MG63 (cell line): ENCODE results near the gene LRRC18. TPM values are rescaled to one million over a fixed set of nuclear protein-coding genes. Genes with fewer than 3 reads are reported as not detected.
A peak's percentile ranks its signal among the peaks of the same experiment; 100 is the strongest.

Source experiments
- DNase-seq: peaks from one replicate; pipeline ENCODE4 v3.0.0-alpha.2; 2020
- H3K27me3 ChIP-seq: fragments of 250-450 bp; sonication (Bioruptor Pico); 2 replicates; pipeline ENCODE4 v1.5.1; 2020; ENCODE audit warnings: mild to moderate bottlenecking, moderate library complexity
- H3K36me3 ChIP-seq: fragments of 250-450 bp; sonication (Bioruptor Pico); 2 replicates; pipeline ENCODE4 v1.5.1; 2020; ENCODE audit warnings: mild to moderate bottlenecking, moderate library complexity
- H3K4me3 ChIP-seq: fragments of 250-450 bp; sonication (Bioruptor Pico); 2 replicates; pipeline ENCODE4 v1.5.1; 2020; ENCODE audit warnings: mild to moderate bottlenecking, moderate library complexity
- H3K9me3 ChIP-seq: fragments of 250-450 bp; sonication (Bioruptor Pico); 2 replicates; pipeline ENCODE4 v1.5.1; 2020; ENCODE audit warnings: mild to moderate bottlenecking, moderate library complexity
- total RNA-seq: library from RNA; depleted of rRNA; stranded (reverse); fragments of >200 nt; shearing (Covaris generic); gene quantifications from 2 replicates; pipeline ENCODE4 v1.2.3, GENCODE V29; 2014; ENCODE audit warnings: low replicate concordance

Gene LRRC18
- total RNA-seq, 1 experiment from 2014 or later: not detected

DNA sequence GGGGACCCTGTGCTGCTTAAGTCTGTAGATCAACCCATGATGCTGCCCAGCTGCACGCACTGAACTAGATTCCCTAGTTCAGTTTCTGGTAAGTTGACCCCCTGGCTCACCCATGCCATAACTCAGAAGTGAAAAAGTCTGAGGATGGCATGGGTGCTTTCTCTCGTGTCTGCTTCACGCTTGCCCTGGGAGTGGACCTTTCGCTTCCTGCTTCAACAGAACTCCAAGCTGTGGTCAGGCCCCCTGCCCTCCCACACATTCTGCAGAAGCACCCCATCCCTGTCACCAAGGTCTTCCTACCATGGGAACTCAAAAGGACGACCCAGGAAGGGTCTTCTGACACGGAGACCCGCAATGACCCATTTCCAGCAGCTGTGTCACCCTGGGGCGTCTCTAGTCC is 39.9 kb downstream of the LRRC18 start:
- Histone ChIP-seq H3K36me3 (no peaks in the 10 kb centered on the region), H3K4me3 (no peak overlapping the region), H3K9me3 (no peaks in the 10 kb centered on the region), H3K27me3 (no peaks in the 10 kb centered on the region)
- DNase-seq: no peak

DNA sequence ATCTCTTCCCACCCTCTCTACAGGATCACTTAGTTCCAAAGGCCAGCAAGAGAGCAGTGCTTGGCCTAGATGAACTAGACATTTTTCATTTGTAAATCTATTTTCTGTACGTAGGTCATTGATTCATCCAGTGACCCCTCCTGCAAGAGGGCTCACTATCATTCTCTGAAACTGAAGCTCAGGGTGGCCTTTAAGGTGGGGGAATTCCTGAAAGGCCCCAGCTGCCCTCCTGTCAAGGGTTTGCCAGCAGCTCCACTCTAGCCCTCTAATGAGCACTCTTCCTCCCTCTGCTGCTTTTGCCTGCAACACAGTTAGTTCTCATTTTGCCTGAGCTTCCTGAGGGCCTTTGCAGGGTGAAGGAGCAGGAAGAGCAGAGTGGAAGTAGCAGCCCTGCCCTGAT is 41.2 kb downstream of the LRRC18 start:
- no peak for DNase-seq
- no peaks in the 10 kb centered on the region for H3K36me3 ChIP-seq
- no peaks in the 10 kb centered on the region for H3K9me3 ChIP-seq
- H3K4me3 ChIP-seq: no peak overlapping the region
- H3K27me3 ChIP-seq: no peaks in the 10 kb centered on the region

DNA sequence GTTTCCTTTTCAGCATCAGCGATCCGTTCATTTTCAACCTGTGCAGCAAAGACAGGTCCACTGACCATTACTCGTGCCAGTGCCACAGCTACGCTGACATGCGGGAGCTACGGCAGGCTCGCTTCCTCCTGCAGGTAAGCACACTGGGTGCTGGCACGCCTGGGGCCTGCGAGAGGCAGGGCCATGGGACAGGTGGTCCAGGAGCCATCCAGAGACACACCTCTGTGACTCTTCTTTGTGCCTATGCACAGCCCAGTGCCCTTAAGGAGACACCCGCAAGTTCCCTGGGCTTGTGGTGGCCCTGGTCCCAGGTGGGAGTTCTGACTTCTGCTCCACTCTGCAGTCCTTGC is 42.2 kb downstream of the LRRC18 start:
- Histone ChIP-seq H3K9me3 (no peaks in the 10 kb centered on the region), H3K36me3 (no peaks in the 10 kb centered on the region), H3K4me3 (no peak overlapping the region), H3K27me3 (no peaks in the 10 kb centered on the region)
- DNase-seq: no peak

DNA sequence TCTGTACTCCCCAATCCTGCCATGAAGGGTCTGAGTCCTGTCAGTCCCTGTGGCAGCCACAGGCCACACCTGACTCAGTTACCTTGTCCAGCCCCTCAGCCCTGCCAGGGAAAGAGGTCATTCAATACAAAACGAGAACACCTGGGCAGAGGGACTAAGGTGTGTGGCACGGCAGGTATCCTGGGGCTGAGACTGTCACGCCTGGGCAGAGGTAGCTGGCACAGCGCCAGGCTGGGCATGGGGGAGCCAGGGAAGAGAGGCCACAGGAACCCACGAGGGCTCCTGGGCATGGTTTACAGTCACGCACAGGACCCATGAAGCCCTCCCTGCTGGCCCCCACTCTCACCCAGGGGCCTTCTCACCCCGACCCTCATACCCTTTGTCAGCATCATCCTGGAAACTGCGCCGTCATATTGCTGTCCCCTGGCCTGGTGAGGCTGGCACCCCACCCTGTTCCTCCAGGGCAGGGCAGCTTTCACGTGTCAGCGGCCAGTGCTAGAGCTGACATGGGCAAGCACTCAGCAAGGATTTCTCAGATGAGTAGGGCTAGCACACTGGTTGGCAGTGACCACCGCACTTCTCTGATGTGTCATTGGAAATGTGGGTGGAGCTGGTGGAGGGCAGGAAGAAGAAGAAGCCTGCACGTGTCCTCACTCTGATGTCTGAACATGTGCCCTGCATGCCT is 42.7 kb downstream of the LRRC18 start:
- no peaks in the 10 kb centered on the region for H3K27me3 ChIP-seq
- H3K4me3 ChIP-seq: no peak overlapping the region
- DNase-seq: peak; percentile 77
- no peaks in the 10 kb centered on the region for H3K36me3 ChIP-seq
- no peaks in the 10 kb centered on the region for H3K9me3 ChIP-seq

DNA sequence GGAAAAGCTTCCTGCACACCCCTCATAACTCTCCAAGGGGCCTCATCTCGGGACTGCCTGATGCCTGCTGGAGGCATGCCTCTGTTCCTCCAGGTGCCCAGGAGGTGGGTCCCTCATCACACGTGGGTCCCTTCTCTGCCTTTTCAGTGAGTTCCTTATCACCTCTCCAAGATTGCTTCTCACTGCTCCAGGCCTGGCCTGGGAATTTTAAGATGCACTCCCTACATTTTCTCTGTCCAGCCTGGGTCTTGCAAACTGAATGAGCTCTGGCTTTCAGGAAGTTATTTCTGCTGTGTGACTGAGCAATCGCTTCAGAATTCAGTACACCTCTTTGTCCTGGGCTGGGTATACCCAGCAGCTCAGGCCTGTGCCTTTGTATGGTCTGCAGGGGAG is 43.8 kb downstream of the LRRC18 start:
- H3K9me3 ChIP-seq: no peaks in the 10 kb centered on the region
- no peaks in the 10 kb centered on the region for H3K27me3 ChIP-seq
- no peak for DNase-seq
- no peak overlapping the region for H3K4me3 ChIP-seq
- H3K36me3 ChIP-seq: no peaks in the 10 kb centered on the region

DNA sequence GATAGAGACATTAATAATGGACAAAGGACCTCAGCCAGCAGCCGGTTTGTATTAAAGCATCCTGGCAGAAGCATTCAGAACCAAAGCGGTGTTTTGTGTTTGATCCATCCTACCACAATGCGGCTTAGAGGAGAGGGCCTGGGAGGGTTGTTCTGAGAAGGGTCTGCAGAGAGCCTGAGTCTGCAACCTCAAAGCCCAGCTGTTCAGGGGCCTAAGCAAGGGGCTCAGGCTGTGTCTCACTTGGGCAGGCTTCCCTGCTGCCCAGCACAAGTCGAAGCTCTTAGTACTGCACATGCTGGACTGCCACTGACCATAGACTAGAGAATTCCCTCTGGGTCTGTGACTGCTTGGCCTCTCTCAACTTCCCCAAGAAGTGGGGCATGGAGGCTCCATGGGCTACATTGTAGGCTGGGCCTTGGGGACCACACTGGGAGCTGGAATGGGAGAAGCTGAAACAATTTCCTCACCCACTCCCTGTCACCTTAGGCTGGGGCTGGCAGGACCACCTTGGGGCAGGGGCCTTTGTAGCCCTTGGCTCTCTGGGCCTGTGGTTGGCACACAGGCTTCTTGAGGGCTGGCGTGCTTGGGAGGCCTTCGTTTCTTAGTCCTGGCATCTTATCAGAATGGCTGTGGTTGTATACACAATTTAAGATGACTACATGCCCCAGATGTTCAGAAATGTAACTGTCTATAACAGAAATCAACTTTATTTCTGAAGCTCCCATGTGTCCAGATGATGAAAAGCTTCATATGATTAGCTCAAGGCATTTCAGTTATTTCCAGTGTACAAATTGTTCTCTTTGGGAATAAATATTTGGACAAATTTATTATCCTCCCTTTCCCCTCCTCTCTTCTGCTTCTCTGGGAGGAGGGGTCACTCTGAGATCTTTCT is 44.5 kb downstream of the LRRC18 start:
- Histone ChIP-seq H3K27me3 (no peaks in the 10 kb centered on the region), H3K36me3 (no peaks in the 10 kb centered on the region), H3K9me3 (no peaks in the 10 kb centered on the region), H3K4me3 (no peak overlapping the region)
- DNase-seq: peak; percentile 58

DNA sequence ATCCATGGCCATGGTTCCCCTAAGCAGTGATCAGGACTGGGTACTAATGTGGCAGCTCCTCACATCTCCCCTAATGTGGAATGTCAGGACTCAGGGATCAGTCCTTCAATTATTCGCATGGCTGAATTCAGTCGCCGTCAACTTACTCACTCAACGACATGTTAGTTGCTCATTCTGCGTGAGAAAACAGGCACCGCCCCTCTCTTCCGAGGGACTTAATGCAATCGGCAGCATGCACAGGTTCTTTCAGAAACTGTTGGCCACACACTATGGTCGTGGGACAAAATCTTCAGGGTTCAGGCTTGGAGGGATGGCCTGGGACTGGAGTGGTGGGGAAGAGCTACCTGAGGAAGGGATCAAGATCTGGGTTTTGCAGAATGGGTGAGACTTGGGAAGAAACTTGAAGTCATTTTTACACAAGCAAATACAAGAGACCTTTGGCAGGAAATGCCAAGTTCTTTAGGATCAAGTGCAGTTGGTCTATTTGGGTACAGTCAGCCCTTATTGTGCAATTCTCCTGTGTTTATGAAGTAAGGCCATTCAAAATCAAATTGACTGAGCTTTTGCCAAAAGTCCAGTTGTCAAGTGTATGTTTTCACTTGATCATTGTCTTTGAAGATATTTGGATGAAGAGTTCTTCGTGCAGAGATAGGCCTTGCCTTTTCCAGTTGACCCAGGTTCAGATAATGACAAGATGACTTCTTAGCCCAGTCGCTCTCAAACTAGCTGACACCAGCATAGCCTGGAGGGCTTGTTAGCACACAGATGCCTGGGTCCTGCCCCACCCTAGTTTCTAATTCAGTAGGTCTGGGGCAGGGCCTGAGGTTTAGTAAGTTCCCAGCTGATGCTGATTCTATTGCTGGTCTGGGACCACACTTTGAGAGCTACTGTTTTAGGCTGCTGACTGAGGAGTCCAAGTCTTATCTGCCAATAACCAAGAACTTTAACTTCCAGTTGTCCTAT is 48.5 kb downstream of the LRRC18 start:
- Histone ChIP-seq H3K9me3 (no peaks in the 10 kb centered on the region), H3K27me3 (no peaks in the 10 kb centered on the region), H3K4me3 (no peak overlapping the region), H3K36me3 (no peaks in the 10 kb centered on the region)
- DNase-seq: peak; percentile 72

DNA sequence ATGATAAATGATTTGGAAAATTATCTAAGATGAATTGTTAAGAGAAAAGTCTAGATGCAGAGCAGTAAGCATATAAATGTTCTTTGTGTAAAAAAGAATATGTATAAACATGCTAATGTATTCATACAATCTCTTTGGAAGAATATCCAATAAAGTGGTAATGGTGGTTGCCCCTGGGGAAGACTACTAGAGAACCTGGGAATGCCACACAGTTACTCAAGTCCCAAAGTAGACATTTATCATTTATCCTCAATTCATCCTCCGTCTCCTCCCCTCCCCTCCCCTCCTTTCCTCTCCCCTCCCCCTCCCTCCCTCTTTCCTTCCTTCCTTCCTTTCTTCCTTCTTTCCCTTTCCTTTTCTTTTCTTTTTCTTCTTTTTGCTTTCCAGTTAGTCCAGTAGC is 51.7 kb downstream of the LRRC18 start:
- no peak for DNase-seq
- Histone ChIP-seq H3K9me3 (no peaks in the 10 kb centered on the region), H3K4me3 (no peak overlapping the region), H3K36me3 (no peaks in the 10 kb centered on the region), H3K27me3 (no peaks in the 10 kb centered on the region)

DNA sequence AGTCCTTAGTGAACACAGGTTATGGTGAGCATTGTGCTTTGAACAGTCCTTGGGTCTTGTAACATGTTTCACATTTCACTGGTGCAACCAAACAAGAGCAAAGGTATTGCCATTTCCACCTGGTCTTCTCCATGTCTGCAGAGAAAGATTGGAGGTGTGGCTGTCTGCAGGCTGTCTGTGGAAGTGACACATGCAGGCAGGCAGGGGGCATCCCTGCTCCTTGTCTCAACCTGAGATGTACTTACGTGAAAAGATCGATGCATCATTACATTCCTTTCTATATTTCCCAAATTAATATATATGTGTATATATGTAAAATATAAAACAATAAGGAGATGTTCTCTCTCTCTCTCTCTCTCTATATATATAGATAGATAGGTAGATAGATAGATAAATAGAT is 54.3 kb downstream of the LRRC18 start:
- no peaks in the 10 kb centered on the region for H3K27me3 ChIP-seq
- no peaks in the 10 kb centered on the region for H3K9me3 ChIP-seq
- H3K4me3 ChIP-seq: no peak overlapping the region
- DNase-seq: no peak
- no peaks in the 10 kb centered on the region for H3K36me3 ChIP-seq

DNA sequence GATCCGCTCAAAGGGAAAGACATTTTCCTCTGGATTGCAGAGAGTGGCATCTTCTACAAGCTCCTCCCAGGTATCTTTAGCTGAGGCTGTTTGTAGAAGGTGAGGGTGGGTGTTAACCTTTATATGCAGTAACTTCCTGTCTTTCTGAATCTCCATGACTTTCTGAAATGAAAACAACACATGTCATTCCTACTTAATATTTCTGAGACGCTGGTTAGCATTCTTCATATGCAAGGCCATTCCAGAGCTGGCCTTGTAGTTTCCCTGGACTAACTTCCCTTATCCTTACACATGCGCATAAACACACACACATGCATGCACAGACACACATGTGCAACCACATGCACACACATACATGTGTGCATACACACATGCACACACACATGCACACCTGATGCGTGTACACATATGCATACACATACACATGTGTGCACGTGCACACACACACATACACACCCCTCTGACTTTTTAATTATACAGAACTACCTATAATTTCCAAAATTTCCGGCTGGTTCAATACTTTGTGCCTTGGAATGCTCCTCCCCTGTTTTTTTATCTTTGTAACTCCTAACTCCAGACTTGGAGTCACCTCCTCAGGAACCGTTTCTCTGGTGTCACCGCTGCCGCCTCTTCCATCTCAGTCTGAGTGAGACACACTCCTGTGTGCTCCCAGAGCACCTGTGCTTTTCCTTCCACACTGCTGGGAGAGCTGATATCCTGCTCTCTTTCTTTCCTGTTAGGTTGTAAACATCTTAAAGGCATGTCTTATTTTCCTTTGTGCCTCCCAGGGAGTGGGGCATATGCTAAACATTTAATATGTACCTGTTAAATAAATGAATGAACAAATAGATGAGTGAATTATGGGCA is 55.2 kb downstream of the LRRC18 start:
- no peaks in the 10 kb centered on the region for H3K36me3 ChIP-seq
- DNase-seq: no peak
- H3K9me3 ChIP-seq: no peaks in the 10 kb centered on the region
- no peak overlapping the region for H3K4me3 ChIP-seq
- H3K27me3 ChIP-seq: no peaks in the 10 kb centered on the region

DNA sequence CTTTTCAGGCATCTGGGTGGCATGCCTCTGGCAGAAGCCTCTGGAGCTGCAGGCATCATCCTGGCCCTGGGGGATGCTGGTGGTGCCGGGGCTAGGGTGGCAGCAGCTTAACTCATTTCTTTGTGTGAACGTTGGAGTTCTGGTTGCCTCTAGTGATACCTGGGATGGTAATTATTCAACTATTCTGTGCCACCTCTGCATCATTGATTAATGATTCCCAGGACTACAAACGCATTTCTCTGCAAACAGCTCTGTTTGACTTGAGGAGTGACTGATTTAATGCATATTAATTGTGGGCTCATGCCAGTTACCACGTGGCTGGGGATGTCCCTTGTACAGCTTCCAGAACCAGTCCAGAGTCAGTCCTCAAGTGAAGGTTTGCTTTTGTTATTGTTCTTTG is 55.9 kb downstream of the LRRC18 start:
- Histone ChIP-seq H3K9me3 (no peaks in the 10 kb centered on the region), H3K27me3 (no peaks in the 10 kb centered on the region), H3K36me3 (no peaks in the 10 kb centered on the region), H3K4me3 (no peak overlapping the region)
- DNase-seq: no peak

DNA sequence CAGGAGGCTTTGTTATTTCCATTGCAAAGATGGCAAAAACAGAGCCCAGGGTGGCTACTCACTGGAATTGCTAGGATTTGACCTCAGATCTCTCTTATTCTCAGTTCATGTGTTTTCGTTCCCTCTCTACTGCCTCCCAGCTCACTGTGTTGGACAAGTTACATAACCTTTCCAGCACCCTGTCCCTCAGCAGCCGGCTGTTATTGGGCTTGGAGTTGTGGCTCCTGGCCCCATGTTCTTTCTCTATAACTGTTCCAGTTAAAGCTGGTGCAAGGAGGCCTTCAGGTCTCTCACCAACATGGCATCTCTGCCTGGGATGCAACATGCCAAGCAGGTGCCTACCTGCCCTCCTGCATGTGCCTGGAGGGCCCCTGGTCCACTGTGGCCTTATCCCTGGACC is 56.8 kb downstream of the LRRC18 start:
- H3K36me3 ChIP-seq: no peaks in the 10 kb centered on the region
- no peak overlapping the region for H3K4me3 ChIP-seq
- H3K27me3 ChIP-seq: no peaks in the 10 kb centered on the region
- DNase-seq: no peak
- H3K9me3 ChIP-seq: no peaks in the 10 kb centered on the region

DNA sequence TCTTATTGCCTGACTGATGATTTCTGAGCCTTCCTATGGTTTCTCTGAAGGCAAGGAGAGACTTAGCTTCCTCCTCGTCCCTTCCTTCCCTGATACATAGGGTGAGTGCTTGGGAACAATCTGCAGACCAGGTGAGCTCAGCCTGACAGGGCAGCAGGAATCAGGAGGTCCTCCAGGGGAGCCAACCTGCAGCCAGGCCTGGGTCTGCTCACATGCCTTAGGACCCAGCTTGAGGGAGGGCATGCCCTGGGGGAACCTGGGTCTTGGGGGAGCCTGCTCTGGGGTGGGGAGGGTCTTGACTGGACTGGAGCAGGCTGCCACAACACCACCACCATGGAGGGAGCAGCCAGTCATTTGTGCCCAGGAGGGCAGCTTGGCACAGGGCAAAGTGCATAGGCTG is 57.7 kb downstream of the LRRC18 start:
- H3K4me3 ChIP-seq: no peak overlapping the region
- H3K27me3 ChIP-seq: no peaks in the 10 kb centered on the region
- no peaks in the 10 kb centered on the region for H3K36me3 ChIP-seq

DNA sequence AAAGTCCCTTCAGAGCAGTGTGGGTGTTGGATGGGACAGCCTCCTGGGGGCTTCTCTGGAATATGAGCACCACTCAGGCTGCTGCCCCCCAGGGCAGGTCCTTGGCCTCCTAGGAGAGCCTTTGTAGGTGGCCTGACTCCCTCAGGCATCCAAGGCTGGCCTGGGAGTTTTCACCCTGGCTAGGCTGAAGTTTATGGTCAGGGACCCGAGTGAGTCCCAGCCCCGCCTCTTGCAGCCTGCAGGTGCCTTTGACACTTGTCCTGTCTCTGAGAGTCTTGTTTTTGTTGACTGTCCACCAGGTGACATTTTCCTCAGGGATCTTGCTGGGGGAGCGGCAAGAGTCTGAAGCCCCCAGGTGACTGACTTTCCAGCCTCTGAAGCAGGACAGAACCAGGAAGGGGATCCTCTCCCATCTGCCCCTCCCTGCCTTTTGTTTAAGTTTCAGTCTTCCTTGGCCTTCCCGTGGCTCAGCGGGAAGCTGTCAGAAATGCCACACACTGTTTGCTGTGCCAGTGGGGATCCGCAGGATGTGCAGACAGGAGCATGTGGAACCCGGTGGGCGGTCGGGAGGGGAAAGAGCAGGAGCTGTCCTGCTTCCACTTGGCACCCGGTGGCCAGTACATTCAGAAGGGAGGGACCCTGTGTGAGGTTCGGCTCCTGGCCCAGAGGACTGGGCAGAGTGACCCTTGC is 59.5 kb downstream of the LRRC18 start:
- Histone ChIP-seq H3K4me3 (no peak overlapping the region), H3K36me3 (no peaks in the 10 kb centered on the region), H3K27me3 (no peaks in the 10 kb centered on the region), H3K9me3 (no peaks in the 10 kb centered on the region)
- no peak for DNase-seq

More for the DNA sequence above, 57.7 kb downstream of the LRRC18 start:
- no peak for DNase-seq
- no peaks in the 10 kb centered on the region for H3K9me3 ChIP-seq

DNA sequence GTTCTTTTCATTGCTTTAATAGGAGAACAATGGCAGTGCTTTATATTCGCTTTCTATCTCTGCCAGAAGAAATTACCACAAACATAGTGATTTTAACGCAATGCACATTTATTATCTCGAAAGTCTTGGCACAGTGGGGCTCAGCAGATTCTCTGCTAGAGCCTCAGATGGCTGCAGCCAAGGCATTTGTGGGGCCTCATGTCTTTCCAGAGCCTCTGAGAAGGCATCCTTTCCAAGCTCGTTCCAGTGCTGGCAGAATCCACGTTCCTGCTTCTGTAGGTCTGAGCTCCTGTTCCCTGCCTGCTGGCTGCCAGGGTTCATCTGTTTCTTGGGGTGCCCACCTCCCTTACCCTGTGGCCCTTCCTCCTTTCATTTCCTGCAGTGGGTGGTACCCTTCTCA is 60.2 kb downstream of the LRRC18 start:
- DNase-seq: no peak
- no peaks in the 10 kb centered on the region for H3K27me3 ChIP-seq
- no peak overlapping the region for H3K4me3 ChIP-seq
- no peaks in the 10 kb centered on the region for H3K9me3 ChIP-seq
- no peaks in the 10 kb centered on the region for H3K36me3 ChIP-seq

DNA sequence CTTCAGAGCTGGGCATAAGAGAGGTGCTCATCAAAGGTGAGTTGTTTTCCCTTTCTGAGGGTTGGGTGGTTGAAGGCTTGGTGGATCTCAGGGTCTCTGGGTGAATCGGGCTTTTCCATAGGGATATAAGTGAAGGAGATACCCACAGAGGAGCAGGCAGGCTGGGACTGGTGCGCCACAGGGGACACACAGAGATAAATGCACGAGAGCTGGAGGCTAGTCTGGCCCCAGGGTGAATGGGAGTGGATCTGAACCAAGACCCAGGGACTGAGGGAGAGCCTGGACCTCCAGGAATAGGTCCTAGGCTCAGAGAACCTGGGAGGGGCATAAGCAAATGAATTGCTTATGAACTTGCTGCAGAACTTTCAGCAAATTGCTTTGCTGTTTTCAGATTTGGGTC is 61.5 kb downstream of the LRRC18 start:
- DNase-seq: no peak
- no peaks in the 10 kb centered on the region for H3K36me3 ChIP-seq
- H3K9me3 ChIP-seq: no peaks in the 10 kb centered on the region
- no peaks in the 10 kb centered on the region for H3K27me3 ChIP-seq
- H3K4me3 ChIP-seq: no peak overlapping the region
